HG03439 (cell line): Measurements from ENCODE around the gene KIF27.
"Not testable (repeated sequence)": the region's sequence is repeated elsewhere in the genome, so short reads cannot be mapped to it uniquely, and the experiment has no call there.

Experiments
- ATAC-seq: cut with Tn5 transposase; IDR thresholded peaks from one replicate; pipeline ENCODE4 v1.9.1; 2021; ENCODE audit warnings: mild to moderate bottlenecking, moderate library complexity; ENCODE audit not compliant: unreplicated experiment

KIF27 gene

GRCh38 chr9:83934569-83935275 is 13.5 kb upstream of the KIF27 start:
- ATAC-seq, result no peak

- no peak for ATAC-seq
Observed at GRCh38 chr9:83933790-83934189, 12.6 kb upstream of the KIF27 start.

GRCh38 chr9:83932851-83933250 is 11.6 kb upstream of the KIF27 start:
- ATAC-seq, result no peak

- no peak for ATAC-seq
Observed at GRCh38 chr9:83932011-83932410, 10.8 kb upstream of the KIF27 start.

GRCh38 chr9:83930881-83931280 is 9.6 kb upstream of the KIF27 start:
- no peak for ATAC-seq

GRCh38 chr9:83927591-83927990 is 6.4 kb upstream of the KIF27 start:
- no peak for ATAC-seq

- no peak for ATAC-seq
Observed at GRCh38 chr9:83920469-83920926, 734 bp downstream of the KIF27 start.

GRCh38 chr9:83919111-83919510 is 2.1 kb downstream of the KIF27 start:
- no peak for ATAC-seq

GRCh38 chr9:83912194-83912593 is 9.0 kb downstream of the KIF27 start:
- not testable (repeated sequence) for ATAC-seq

GRCh38 chr9:83906144-83906543 is 15.1 kb downstream of the KIF27 start:
- ATAC-seq, result no peak

GRCh38 chr9:83900615-83901014 is 20.6 kb downstream of the KIF27 start:
- ATAC-seq, result not testable (repeated sequence)

GRCh38 chr9:83894301-83894700 is 26.9 kb downstream of the KIF27 start:
- ATAC-seq, result not testable (repeated sequence)

GRCh38 chr9:83886498-83886897 is 34.7 kb downstream of the KIF27 start:
- not testable (repeated sequence) for ATAC-seq

- ATAC-seq, result not testable (repeated sequence)
Observed at GRCh38 chr9:83885559-83886240, 35.5 kb downstream of the KIF27 start.

- ATAC-seq, result not testable (repeated sequence)
Observed at GRCh38 chr9:83881687-83882408, 39.4 kb downstream of the KIF27 start.

- ATAC-seq, result not testable (repeated sequence)
Observed at GRCh38 chr9:83875559-83875958, 45.7 kb downstream of the KIF27 start.

GRCh38 chr9:83849895-83850294 is 71.3 kb downstream of the KIF27 start:
- ATAC-seq, result not testable (repeated sequence)

- ATAC-seq, result not testable (repeated sequence)
Observed at GRCh38 chr9:83837070-83837643, 84.1 kb downstream of the KIF27 start.

- ATAC-seq, result not testable (repeated sequence)
Observed at GRCh38 chr9:83830426-83831071, 90.7 kb downstream of the KIF27 start.

- ATAC-seq, result not testable (repeated sequence)
Observed at GRCh38 chr9:83824986-83825623, 96.1 kb downstream of the KIF27 start.
